NCI-H2227 (cell line): Measurements from ENCODE around the gene MCFD2.
"Not testable (repeated sequence)": the region's sequence is repeated elsewhere in the genome, so short reads cannot be mapped to it uniquely, and the experiment has no call there.

ENCODE experiments used
- DNase-seq: peaks from one replicate; lab custom pipeline; 2025; ENCODE audit not compliant: unreplicated experiment; lab: John Stamatoyannopoulos, UW

The MCFD2 gene

GRCh38 chr2:46875962-46876689 lies 39.5 kb downstream of the MCFD2 start:
- not testable (repeated sequence) for DNase-seq

DNA sequence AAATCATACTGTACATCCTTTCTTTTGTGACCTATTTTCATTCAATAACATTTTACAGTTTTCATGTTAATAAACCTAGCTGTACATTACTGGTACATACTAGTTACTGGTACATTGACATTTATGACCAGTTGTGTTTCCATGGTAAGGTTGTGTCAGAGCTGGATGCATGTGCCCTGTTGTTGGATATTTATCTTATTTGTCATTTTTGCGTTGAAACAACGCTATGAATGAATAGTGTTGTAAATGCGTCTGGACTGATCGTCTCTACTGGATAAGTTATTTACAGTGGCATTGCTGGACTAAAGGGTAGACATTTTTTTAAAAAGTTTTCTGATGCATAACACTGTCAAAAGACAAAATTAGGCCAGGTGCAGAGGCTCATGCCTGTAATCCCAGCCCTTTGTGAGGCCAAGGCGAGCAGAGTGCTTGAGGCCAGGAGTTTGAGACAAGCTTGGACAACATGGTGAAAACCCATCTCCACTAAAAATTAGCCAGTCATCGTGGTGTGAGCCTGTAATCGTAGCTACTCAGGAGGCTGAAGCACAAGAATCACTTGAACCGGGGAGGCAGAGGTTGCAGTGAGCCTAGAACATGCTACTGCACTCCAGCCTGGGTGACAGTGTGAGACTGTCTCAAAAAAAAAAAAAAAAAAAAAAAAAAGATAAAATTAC lies 40.2 kb downstream of the MCFD2 start:
- no peak for DNase-seq

- no peak for DNase-seq
Measured at GRCh38 chr2:46874236-46874929, 41.2 kb downstream of the MCFD2 start.

DNA sequence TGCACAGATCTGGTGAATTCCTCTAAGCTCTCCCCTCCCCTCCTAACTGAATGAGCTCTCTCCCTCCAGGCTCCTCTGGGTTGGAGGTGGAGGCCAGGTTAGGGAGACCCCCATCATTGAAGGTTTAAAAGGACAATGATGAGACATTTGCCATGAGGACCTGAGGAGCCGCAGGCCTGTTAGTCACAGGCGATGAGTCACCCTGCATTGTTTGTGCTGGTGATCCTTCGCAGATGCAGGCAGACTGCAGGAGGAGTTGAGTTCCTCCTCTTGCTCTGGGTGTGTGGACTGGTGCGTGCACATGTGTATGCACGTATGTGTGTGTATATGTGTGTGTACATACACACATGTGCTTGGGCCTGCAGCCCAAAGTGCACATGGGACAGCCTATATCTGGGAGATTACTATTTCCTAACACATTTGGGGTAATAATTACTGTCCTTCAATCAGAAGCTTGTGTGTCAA lies 42.0 kb downstream of the MCFD2 start:
- DNase-seq, result peak; percentile 42

DNA sequence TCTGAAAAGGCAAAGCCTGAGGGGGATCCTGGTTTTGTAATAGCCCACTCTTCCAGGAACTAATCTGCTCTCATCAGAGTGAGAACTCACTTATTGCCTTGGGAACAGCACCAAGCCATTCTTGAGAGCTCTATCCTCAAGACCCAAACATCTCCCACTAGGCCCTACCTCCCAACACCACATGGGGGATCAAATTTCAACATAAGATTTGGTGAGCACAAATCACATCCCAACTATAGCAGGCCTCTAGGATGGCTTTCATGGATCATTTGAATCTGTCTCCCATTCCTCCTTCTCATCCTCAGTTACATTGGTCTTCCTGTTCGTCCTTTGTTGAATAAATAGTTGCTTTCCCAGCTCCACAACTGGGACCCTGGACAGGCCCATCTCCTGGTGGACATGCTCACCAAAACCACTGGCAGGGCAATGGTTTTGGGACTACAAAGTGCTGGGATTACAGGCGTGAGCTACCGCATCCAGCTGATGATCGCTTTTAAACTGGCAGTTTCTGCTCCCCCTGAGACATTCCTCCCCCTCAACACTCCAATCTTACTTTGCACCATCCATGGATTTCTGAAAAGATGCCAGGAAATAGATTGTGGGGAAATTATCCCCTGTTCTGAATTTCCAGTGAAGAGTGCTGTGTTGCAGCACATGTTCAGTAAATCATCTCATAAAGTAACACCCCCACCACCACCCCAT lies 42.6 kb downstream of the MCFD2 start:
- DNase-seq, result no peak

GRCh38 chr2:46871976-46872381 lies 43.6 kb downstream of the MCFD2 start:
- DNase-seq, result no peak

GRCh38 chr2:46870051-46870839 lies 45.4 kb downstream of the MCFD2 start:
- no peak for DNase-seq

- no peak for DNase-seq
Measured at GRCh38 chr2:46869621-46870020, 46.0 kb downstream of the MCFD2 start.

GRCh38 chr2:46866770-46867246 lies 48.8 kb downstream of the MCFD2 start:
- no peak for DNase-seq

DNA sequence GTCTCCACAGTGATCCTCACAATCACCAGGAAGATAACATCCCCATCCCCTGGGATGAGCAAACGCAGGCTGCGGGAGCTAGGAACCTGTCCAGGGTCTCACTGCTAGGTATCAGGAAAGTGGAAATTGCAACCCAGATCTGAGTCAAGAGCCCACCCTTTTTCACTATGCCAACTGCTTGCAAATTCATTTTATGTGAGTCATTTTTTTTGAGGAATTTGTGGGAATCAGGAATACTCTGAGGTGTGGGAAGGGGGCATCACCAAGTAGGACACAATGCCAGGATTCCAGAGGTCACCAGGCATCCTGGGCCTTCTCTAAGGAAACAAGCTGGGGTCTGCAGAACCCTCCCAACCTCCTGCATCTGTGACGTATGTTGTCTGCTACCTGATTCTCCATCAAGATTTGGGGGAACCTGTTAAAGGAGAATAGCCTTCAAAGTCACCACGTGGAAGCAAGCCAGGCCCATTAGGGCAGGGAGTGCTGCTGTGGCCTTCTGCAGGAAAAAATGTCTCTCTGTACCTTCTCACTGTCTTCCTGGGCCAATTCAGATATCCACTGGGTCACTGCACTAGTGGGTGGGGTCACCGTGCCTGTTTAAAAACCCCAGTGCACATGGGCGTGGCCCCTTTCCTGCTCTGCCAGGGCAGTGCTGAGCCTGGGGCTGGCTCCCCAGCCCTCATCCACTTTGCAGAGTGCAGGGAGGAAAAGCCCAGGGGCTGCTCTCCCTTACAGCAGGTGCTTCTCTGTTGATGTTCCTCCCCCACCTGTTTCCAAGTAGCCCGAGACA lies 50.2 kb downstream of the MCFD2 start:
- DNase-seq, result no peak

- DNase-seq, result peak; percentile 56
Measured at GRCh38 chr2:46863882-46864281, 51.7 kb downstream of the MCFD2 start.

DNA sequence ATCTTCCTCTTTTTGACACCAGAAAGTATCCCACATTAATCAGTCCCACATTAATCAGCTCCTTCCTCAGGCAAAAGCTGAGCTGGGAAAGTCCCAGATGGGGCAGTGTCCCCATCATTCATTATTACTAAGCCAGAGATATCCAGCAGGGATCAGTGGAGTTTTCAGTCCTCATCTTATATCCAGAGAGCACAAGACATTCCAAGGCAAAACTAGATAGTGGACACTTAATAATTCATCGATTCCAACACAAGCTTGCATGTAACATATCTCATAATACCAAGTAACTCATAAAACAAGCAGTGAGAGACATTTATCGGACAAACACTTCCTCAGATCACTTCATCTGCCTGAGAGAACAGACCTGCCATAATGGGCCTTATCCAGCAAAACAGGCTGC lies 53.1 kb downstream of the MCFD2 start:
- DNase-seq, result no peak

- DNase-seq, result no peak
Measured at GRCh38 chr2:46861916-46862315, 53.7 kb downstream of the MCFD2 start.

GRCh38 chr2:46859482-46859881 lies 56.1 kb downstream of the MCFD2 start:
- DNase-seq, result no peak

DNA sequence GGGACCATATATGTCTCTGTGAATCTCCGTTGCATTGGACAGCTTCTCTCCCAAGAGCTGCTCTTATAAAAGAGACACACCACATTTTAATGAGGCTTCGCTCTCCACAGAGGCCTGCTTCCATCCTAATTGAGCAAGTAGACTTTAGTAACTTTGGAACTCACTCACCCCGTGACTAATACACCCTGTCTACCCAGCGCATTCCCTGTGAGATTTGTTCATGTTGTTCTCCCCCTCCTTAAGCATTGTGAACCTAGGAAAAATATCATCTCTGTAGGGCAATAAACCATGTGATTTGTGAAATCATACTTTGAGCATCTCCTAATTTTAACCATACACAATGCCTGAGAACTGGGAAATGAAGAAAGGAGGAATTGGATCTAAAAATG lies 56.9 kb downstream of the MCFD2 start:
- no peak for DNase-seq

- DNase-seq, result no peak
Measured at GRCh38 chr2:46857871-46858701, 57.5 kb downstream of the MCFD2 start.

DNA sequence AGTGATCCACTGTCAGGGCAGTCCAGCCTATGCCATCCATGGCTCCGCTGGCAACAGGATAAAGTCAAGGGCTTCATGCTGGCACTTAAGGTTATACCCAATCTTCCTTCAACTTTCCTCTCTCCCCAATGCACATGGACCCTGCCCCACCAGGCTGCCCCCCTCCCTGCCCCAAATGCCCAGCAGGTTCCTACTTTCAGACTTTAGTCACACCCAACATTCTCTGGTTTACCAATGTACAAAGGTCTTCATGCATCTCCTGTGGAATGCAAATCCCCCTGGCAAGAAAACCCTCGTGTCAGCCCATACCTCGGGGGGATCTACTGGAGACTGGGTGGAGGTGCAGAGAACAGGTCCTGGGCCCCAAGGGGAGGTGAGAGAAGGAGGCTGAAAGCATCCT lies 59.3 kb downstream of the MCFD2 start:
- no peak for DNase-seq

DNA sequence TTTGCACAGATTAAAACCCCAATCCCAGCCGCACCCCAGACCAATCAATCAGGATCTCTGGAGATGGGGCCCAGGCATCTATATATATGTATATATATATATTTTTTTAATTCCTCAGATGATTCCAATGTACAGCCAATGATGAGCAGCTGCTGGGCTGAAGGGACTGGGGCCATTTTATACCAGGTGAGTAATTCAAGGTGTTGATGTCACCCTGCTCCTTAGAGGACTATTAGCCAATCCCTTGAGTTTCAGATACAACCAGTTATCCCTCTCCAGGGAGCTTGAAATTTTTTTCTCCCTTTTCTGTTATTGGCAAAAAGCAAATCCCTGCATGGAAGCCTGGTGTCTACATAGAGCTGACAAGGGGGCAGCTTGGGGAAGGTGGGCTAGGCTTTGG lies 59.8 kb downstream of the MCFD2 start:
- no peak for DNase-seq

- no peak for DNase-seq
Measured at GRCh38 chr2:46854260-46854659, 61.3 kb downstream of the MCFD2 start.
